ENCODE data around the gene ZNF433.
"Not testable (repeated sequence)": the region's sequence is repeated elsewhere in the genome, so short reads cannot be mapped to it uniquely, and the experiment has no call there.

ZNF433 gene

DNA sequence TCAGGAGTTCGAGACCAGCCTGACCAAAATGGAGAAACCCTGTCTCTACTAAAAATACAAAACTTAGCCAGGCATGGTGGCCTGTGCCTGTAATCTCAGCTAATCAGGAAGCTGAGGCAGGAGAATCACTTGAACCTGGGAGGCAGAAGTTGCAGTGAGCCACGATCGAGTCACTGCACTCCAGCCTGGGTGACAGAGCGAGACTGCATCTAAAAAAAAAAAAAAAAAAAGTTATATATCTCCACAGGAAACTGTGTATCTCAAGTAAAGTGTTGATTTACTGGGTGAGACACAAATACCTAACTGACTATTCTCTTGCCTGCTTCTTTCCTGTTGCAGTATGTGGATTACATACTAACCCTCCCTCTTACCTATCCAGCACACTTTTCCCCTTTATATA lies 43.6 kb downstream of the ZNF433 start:
- in situ Hi-C loops (cut with MboI; ENCODE audit: low sequenced_read_pairs), result not testable (repeated sequence)

DNA sequence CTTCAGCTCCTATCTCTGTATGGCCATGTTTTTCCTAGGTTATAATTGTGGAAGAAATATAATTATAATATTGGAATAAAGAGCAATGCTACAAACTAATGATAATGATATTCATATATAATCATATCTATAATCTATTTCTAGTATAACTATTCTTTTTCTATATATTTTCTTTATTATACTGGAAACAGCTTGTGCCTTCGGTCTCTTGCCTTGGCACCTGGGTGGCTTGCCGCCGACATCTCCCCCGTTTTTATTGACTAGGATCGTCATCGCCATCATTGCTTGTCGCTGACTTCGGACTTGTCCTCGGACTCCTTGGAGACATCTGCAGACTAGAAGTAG lies 46.4 kb downstream of the ZNF433 start:
- in situ Hi-C loops (cut with MboI; ENCODE audit: low sequenced_read_pairs), result no loop called here

DNA sequence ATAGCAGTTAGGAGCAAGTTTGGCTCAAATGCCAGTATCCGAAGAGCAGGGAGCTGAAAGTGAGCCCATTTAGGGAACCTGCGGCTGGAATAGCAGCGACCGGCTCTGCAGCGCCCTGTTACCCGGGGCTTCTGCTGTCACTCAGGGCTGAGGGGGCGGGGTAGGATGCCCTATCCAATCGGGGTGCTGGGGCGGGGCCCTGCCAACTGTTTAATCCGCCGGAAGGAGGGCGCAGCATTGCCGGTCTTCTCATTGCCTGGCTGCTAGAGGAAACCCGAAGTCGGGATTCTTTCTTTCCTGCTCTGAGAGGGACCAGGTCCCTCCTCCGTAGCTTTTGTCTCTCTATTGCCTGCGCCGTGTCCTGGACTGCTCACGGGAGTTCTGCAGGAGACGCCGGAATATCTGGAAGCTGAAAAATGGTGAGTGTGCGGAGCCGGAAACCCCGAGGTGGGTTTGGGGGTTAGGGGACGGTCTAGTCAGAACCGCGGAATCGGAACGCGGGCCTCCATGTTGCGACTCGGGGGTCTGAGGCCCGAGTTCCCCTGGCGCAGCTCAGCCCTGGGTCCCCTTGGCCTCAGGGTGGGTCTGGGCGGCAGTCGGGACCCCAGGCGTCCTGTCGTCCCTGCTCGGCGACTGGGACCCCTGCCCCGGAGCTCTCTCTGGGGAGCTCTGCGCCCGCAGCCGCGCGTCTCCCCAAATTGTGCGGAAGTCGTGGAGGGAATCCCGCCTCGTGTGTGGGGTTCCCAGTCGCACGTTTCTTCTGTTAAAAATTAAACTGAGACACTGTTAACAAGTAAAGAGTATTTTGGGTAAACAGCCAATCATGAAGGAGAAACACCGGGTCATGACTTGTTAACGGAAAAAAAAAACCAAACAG lies 47.8 kb downstream of the ZNF433 start:
- in situ Hi-C loops (cut with MboI; ENCODE audit: low sequenced_read_pairs), result no loop called here

DNA sequence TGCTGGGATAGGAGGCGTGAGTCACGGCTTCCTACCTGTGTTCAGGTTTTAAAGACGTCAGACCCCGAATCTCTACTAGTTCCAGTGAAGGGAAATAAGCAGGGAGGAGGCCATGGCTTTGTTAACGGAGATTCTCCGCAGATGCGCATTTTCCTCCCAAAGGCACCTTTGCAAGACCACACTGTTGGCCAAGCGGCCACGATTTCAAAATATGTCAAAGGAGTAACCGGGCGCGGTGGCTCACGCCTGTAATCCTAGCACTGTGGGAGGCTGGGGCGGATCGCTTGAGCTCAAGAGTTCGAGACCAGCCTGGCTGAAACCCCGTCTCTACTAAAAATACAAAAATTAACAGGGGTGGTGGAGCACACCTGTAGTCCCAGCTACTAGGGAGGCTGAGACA lies 48.7 kb downstream of the ZNF433 start:
- in situ Hi-C loops (cut with MboI; ENCODE audit: low sequenced_read_pairs), result no loop called here

DNA sequence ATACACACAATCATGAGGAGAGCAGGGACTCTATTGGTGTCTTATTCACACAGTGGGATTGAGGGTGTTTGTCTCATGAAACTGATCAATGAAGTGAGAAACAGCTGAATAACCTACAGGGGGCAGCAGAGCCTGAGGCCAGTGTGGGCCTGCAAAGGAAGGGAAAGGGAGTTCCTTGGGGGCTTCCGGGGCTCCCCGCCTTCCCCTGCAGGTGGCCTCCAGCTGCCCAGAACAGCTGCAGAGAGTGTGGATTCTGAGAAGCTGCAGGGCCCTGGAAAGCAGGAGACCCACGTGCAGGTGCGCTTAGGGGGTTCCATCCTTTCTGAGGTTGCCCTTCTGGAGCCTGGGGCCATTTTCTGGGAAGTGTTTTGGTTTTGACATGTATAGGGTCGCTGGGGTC lies 50.5 kb downstream of the ZNF433 start:
- in situ Hi-C loops (cut with MboI; ENCODE audit: low sequenced_read_pairs), result no loop called here

DNA sequence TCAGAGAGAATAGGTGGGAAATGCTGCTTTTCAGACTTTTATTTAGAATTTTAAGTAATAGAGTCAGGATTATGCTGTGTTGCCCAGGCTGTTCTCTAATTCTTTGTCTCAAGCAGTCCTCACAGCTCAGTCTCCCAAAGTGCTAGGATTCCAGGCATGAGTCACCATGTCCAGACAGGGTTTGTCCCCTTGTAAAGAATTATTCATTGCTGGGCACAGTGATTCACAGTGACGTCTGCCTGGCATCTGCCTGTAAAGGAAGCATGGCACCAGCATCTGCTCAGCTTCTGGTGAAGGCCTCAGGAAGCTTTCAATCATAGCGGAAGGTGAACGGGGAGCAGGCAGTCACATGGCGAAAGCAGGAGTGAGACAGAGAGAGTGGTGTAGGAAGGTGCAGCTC lies 53.0 kb downstream of the ZNF433 start:
- in situ Hi-C loops (cut with MboI; ENCODE audit: low sequenced_read_pairs), result no loop called here

DNA sequence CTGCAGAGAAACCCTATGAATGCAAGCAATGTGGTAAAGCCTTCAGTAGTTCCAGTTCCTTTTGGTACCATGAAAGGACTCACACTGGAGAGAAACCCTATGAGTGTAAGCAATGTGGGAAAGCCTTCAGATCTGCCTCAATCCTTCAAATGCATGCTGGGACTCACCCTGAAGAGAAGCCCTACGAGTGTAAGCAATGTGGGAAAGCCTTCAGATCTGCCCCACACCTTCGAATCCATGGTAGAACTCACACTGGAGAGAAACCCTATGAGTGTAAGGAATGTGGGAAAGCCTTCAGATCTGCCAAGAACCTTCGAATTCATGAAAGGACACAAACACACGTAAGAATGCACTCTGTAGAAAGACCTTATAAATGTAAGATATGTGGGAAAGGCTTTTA lies 56.0 kb downstream of the ZNF433 start:
- in situ Hi-C loops (cut with MboI; ENCODE audit: low sequenced_read_pairs), result no loop called here

DNA sequence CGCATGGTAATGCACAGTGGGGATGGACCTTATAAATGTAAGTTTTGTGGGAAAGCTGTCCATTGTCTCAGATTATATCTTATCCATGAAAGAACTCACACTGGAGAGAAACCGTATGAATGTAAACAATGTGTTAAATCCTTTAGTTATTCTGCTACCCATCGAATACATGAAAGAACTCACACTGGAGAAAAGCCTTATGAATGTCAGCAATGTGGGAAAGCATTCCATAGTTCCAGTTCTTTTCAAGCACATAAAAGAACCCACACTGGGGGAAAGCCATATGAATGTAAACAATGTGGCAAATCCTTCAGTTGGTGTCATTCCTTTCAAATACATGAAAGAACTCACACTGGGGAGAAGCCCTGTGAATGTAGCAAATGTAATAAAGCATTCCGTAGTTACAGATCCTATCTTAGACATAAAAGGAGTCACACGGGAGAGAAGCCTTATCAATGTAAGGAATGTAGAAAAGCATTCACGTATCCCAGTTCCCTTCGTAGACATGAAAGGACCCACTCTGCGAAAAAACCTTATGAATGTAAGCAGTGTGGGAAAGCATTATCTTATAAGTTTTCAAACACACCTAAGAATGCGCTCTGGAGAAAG lies 56.9 kb downstream of the ZNF433 start:
- in situ Hi-C loops (cut with MboI; ENCODE audit: low sequenced_read_pairs), result no loop called here

DNA sequence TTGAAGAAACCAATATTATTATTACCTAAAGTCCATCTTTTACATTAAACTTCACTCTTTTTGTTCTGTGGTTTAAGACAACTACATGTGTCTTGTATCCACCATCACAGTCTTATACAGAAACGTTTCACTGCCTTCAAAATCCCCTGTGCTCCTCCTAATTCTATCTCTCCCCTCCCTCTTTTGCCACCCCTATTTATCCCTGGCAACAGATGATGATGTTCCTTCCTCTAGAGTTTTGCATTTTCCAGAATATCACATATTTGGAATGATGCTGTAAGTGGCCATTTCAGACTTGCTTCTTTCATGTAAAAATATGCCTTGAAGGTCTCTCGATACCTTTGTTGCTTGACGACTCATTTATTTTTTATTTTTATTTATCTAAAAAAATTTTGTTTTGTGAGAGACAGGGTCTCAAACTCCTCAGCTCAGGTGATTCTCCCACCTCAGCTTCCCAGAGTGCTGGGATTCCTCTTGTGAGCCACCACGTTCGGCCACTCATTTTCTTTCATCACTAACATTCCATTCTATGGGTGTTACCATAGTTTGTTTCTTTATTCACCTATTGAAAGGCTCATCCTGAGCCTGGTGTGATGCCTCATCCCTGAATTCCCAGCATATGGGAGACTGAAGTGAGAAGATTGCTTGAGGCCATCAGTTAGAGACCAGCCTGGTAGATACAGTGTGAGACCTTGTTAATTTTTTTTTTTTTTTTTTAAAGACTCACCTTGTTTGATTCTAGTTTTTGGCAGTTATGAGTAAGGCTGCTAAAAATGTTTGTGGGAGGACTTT lies 62.3 kb downstream of the ZNF433 start:
- in situ Hi-C loops (cut with MboI; ENCODE audit: low sequenced_read_pairs), result no loop called here

DNA sequence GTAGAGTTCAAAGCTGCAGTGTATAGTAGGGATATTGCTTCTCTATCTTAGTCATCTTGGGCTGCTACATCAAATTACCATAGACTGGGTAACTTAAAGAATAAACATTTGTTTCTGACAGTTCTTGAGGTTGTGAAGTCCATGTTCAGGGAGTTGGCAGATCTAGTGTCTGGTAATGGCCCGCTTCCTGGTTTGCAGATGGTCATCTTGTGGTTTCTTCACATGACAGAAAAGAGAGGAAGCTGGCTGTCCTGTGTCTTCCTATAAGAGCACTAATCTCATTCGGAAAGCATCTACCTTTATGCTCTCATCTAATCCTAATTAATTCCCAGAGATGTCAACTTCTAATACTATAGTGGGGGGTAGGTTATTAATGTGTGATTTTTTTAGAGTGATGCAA lies 64.4 kb downstream of the ZNF433 start:
- in situ Hi-C loops (cut with MboI; ENCODE audit: low sequenced_read_pairs), result no loop called here

DNA sequence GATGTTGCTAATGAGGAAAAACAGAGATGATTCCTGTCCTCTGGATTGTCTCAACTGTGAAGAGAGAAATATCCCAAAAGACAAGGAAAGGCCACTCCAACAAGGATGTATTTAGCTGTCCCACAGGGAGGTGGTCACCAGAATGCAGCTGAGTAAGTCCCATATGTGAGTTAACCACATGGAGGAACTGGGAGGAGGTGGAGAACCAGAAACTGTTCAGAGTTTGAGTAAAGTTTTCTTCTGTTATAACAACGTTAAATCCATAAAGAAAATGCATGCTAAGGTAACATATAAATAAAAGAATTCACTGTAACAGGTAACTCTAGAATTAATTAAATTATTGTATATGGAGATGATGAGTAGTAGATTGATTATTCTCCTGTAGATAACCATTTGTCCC lies 65.3 kb downstream of the ZNF433 start:
- in situ Hi-C loops (cut with MboI; ENCODE audit: low sequenced_read_pairs), result no loop called here

DNA sequence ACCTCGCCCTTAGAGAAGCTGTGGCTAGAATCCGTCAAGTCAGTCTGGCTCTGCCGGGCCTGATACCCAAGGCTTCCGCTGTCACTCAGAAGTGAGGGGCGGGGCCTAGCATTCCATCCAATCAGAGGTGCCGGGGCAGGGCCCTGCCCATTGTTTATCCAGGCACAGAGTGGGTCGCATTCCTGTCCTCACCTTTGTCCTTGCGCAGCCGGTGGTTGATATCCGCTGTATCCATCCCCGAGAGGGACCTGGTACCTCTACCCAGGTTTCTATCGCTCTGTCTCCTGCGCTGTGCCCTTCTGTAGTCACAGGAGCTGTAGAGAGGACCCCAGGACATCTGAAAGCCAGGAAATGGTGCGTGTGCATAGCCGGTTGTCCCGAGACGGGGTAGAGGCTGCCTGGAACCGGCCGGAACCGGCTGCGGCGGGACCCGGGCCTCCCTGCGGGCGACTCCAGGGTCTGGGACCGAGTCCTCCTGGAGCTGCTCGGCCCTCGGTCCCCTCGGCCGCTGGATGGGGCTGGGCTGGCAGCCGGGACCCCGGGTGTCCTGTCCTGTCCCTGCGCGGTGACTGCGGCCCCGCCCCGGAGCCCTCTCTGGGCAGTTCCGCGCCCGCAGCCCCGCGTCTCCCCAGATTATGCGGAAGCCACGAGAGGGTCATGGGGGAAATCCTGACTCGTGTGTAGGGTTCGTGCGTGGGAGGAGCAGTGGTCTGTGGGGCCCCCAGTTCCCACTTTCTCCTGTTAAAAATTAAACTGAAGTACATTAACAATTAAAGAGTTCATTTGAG lies 70.4 kb downstream of the ZNF433 start, which contains the start of gene ZNF763:
Gene ZNF763 (plus strand): TSS at position 183 of the 788 bp plus-strand sequence. CDS start 169 bp downstream, at position 352.
- in situ Hi-C loops (cut with MboI; ENCODE audit: low sequenced_read_pairs), result no loop called here
